Left colon (tissue), 2 donors: ENCODE results near the gene ANKRD28. TPM values are rescaled to one million over a fixed set of nuclear protein-coding genes. Genes with fewer than 3 reads are reported as not detected.
"Not testable (repeated sequence)": the region's sequence is repeated elsewhere in the genome, so short reads cannot be mapped to it uniquely, and the experiment has no call there.

Source experiments
- ATAC-seq: fragments of 200-7000 bp; cut with Tn5 transposase; one replicate; pipeline ENCODE4 v1.9.1; 2020; ENCODE audit warnings: mild to moderate bottlenecking, moderate library complexity
- DNase-seq, 2 donors: peaks; one replicate each; pipeline ENCODE4 v3.0.0-alpha.2; 2020
- intact Hi-C, 2 donors: fragments of 100-400 bp; cut with DNase I in 1 of 2; cut with micrococcal nuclease in 1 of 2; formaldehyde crosslinking; loops; one replicate each; pipeline versions ENCODE4 v1.11.2 to v1.14.0; 2022; cut with DNase I, micrococcal nuclease
- total RNA-seq, 2 donors: library from RNA; stranded (reverse); fragmentation: NEBNext Ultra II Directional; extraction: Animal tissue kit (Norgen Biotek cat#: 25700); gene quantifications; one replicate each; pipeline ENCODE4 v1.2.1, GENCODE V29; 2021
- donor health status: DM: no; HTN: no; CAD: no.
- donor health status: DM: yes; HTN: yes; CAD: no.

The ANKRD28 gene
- total RNA-seq, 2 donors from 2014 or later, result 47.0 to 49.8 TPM

DNA sequence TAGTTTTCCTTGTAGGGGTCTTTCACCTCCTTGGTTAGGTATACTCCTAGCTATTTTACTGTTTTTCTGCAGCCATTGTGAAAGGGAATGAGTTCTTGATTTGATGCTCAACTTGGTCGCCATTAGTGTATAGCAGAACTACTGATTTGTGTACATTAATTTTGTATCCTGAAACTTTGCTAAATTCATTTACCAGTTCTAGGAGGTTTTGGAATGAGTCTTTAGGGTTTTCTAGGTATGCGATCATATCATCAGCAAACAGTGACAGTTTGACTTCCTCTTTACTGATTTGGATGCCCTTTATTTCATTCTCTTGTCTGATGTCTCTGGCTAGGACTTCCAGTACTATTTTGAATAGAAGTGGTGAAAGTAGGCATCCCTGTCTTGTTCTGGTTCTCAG lies 51.9 kb downstream of the ANKRD28 start:
- DNase-seq, ATAC-seq, intact Hi-C loops: not testable (repeated sequence)

DNA sequence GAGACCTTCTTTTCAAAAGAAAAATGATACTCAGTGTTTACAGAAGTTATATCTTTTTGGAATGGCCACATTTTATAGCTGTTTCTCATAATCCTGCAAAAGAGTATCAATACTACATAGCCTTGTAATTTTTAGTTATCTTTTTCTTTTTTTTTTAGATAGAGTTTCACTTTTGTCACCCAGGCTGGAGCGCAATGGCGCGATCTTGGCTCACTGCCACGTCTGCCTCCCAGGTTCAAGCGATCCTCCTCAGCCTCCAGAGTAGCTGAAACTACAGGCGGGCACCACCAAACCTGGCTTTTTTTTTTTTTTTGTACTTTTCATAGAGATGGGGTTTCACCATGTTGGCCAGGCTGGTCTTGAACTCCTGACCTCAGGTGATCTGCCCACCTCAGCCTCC lies 53.6 kb downstream of the ANKRD28 start:
- intact Hi-C loops, result no loop called here
- no peak for ATAC-seq
- no peak for DNase-seq

DNA sequence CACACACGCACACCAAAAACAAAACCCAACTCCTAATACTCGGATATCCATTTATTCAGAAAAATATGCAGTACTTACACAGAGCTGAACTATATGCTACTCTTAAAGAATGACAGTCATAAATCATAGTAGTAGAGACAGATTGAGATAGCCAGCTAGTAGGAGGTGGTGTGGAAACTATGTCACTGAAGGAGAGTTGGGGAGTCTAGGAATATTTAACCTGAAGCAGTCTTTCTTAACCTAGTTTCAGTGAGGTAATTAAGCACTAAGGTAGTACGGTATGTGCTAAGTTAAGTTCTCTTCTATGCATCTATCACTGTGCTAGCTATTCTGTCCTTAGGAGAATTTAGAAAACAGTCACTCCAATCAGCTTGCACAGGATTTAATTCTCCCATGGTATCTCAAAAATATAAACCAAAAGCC lies 54.2 kb downstream of the ANKRD28 start:
- no peak for DNase-seq
- ATAC-seq, result no peak
- intact Hi-C loops, result no loop called here

DNA sequence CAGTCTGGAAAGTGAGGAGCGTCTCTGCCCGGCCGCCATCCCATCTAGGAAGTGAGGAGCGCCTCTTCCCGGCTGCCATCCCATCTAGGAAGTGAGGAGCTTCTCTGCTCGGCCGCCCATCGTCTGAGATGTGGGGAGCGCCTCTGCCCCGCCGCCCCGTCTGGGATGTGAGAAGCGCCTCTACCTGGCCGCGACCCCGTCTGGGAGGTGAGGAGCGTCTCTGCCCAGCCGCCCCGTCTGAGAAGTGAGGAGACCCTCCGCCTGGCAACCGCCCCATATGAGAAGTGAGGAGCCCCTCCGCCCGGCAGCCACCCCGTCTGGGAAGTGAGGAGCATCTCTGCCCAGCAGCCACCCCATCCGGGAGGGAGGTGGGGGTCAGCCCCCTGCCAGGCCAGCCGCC lies 55.5 kb downstream of the ANKRD28 start:
- intact Hi-C loops, DNase-seq, ATAC-seq: not testable (repeated sequence)

DNA sequence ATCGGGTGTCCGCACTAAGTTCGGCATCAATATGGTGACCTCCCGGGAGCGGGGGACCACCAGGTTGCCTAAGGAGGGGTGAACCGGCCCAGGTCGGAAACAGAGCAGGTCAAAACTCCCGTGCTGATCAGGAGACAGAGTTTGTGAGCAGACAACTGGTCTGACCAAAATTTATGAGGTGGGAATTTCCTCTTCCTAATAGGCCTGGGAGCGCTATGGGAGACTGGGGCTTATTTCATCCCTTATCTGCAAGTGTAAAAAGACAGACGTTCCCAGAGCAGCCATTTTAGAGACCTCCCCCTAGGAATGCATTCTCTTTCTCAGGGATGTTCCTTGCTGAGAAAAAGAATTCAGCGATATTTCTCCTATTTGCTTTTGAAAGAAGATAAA lies 59.2 kb downstream of the ANKRD28 start:
- DNase-seq, ATAC-seq, intact Hi-C loops: not testable (repeated sequence)

DNA sequence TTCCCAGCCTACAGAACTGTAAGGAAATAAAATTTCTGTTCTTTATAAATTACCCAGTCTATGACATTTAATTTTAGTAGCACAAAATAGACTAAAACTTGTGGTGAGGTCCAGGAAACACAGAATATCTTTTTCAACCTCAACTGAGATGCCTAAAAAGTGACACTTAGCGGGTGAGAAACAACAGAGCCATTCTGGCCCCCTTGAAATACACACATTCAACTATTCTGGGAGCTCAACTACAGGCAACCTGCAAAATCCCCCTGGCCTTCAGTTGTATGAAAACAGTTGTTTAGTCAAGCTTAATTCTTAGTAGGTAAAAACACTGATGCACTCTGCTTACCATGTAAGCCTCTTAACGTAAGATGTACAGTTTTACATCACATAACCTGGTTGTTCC lies 66.8 kb downstream of the ANKRD28 start:
- DNase-seq (no peak), ATAC-seq (no peak)
- intact Hi-C loops, result no loop called here

DNA sequence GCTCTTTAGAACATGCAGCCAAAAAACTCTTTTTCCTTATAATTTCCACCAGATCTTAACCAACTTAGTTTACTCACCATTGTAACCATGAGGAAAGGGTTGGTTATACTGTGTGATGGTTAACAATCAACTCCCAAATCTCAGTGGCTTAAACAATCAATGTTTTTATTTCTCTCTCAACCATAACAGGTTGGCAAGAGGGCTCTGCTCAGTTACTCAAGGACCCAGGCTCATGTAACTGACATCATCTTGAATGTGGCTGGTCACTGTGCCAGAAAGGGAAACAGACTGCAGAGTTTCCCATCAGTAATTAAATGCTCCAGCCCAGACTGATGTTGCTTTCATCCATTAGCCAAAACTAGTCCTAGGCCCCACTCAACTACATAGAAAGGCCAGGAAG lies 69.0 kb downstream of the ANKRD28 start:
- intact Hi-C loops, result no loop called here
- ATAC-seq (no peak), DNase-seq (no peak)

DNA sequence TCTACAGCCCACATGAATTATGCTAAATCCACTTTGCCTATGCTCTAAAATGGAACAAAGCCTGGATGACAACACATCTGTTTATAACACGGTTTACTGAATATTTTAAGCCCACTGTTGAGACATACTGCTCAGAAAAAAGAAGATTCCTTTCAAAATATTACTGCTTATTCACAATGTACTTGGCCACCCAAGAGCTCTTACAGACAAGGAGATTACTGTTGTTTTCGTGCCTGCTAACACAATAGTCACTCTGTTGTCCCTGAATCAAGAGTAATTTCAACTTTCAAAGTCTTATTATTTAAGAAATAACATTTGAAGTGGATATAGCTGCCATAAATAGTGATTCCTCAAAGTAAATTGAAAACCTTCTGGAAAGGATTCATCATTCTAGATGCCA lies 70.9 kb downstream of the ANKRD28 start:
- ATAC-seq (no peak), DNase-seq (no peak)
- intact Hi-C loops, result no loop called here

DNA sequence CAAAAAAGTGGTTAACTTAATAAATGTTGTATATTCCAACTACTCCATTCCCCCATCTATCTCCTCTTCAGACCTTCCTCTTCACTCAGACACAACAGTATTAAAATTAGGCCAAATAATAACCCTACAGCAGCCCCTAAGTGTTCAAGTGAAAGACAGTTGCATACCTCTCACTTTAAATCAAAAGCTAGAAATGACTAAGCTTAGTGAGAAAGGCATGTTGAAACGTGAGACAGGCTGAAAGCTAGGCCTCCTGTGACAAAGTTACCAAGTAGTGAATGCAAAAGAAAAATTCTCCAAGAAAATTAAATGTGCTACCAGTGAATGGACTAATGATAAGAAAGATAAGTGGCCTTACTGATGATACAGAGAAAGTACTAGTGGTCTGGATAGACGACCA lies 71.7 kb downstream of the ANKRD28 start:
- DNase-seq (no peak), ATAC-seq (no peak)
- intact Hi-C loops, result no loop called here

DNA sequence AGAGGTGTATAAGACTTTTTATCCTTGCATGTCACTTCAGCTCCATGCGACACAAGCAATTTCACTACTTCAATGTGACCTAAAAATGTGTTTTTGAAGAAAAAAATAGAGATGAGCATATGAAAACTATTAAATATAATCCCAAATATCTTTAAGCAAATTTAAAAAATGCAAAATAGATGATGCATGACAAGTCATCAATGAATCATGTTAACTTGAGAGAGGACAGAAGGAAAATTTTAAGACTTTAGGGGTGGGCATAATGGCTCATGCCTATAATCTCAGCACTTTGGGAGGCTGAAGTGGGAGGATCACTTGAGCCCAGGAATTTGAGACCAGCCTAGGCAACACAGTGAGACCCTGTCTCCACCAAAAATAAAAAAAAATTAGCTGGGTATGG lies 73.3 kb downstream of the ANKRD28 start:
- intact Hi-C loops, result no loop called here
- no peak for ATAC-seq

DNA sequence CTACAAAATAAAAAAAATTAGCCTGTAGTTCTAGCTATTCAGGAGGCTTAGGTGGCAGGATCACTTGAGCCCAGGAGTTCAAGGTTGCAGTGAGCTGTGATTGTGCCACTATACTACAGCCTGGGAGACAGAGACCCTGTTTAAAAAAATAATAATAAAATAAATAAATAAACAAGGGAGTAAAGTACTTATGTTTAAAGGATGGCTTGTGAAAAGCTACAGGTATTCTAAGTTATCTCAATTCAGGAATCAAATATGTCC lies 74.2 kb downstream of the ANKRD28 start:
- ATAC-seq (no peak), DNase-seq (no peak)
- intact Hi-C loops, result no loop called here

More for the DNA sequence above, 73.3 kb downstream of the ANKRD28 start:
- no peak for DNase-seq

DNA sequence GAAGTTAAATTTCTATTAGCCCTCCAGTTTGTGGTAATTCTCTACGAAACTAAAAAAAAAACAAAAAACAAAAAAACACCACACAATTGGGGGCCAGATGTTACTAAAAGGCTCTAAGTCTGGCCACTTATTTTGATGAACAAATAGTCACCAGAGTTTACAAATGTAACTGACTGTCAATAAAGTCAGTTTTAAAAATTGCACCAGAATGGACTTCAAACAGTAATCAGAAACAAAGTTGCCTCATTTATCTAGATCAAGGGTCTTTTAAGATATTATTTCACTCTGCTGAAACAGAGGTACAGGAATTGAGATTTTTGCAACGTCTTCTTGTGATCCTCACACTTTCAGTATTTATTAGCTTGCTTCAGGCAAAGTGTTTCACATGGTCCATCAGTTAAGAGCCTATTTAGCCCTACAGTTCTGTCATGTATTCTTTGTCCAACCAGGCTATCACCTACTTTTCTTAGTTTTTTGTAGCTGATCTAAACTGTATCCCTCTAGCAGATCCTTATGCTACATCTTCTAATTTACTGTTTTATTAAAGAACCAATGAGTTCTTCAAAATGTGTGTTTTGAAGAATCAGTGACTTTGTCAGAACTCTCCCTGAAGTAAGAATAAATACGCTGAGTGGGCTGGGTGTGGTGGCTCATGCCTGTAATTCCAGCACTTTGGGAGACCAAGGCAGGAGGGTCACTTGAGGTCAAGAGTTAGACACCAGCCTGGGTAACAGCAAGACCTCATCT lies 74.7 kb downstream of the ANKRD28 start:
- intact Hi-C loops, result no loop called here
- DNase-seq (no peak), ATAC-seq (no peak)

DNA sequence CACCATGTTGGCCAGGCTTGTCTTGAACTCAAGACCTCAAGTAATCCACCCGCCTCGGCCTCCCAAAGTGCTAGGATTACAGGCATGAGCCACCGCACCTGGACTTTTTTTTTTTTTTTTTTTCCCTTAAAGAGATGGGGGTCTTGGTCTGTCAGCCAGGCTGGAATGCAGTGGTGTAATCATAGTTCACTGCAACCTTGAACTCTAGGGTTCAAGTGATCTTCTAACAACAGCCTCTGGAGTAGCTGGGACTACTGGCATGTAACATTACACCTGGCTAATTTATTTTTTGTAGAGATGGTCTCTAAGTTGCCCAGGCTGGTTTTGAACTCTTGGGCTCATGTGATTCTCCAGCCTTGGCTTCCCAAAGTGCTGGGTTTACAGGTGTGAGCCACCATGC lies 81.6 kb downstream of the ANKRD28 start:
- ATAC-seq, result no peak
- intact Hi-C loops, result no loop called here
- no peak for DNase-seq

DNA sequence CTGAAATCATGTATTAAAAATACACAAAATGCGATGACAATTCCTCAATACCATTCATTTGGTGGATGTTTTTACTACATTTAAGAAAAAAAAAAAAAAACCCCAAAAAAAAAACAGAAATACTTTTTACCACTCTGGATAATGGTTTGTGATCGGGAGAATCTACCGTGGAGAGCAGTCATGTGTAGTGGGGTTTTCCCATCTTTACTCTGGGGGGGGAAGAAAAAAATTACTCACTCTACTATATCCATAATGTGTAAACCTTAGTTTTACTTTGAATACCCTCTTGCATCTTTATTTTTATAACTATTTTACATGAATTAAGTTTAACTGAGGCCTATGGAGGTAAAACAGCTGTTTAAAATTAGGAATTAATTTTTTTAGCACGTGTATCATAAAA lies 83.3 kb downstream of the ANKRD28 start:
- intact Hi-C loops, result no loop called here
- no peak for DNase-seq
- ATAC-seq, result no peak

DNA sequence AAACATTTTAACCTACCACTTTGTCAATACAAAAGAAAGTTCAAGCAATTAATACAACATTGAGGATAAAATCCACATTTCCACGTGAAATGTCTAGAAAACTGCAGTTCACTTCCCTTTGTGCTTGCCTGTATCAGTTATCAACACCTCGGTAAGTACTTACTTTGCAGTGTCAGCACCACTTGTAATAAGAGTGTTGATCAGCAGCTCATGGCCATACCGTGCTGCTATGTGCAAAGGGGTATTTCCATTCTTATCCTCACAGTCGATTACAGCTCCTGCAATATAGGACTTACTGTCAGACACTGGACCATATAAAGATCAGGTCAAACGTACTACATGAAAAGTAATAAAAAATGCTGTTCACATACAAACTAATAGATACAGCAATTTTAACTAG lies 84.4 kb downstream of the ANKRD28 start:
- intact Hi-C loops, result no loop called here
- ATAC-seq (no peak), DNase-seq (no peak)

DNA sequence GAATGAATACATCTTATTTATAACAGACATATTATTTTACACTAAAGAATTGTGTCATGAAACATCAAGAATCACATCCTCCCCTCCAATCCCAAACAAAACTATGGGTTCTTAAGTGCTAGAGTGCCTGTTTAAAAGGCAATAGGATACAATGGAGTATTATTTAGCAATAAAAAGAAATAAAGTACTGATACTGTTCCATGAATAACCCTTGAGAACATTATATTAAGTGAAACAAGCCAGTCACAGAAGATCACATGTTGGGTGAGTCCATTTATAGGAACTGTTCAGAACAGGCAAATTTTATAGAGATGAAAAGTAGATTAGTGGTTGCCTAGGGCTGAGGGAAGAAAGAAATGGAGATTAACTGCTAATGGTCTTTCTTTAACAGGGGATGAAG lies 86.5 kb downstream of the ANKRD28 start:
- intact Hi-C loops, result no loop called here
- no peak for ATAC-seq
- no peak for DNase-seq

DNA sequence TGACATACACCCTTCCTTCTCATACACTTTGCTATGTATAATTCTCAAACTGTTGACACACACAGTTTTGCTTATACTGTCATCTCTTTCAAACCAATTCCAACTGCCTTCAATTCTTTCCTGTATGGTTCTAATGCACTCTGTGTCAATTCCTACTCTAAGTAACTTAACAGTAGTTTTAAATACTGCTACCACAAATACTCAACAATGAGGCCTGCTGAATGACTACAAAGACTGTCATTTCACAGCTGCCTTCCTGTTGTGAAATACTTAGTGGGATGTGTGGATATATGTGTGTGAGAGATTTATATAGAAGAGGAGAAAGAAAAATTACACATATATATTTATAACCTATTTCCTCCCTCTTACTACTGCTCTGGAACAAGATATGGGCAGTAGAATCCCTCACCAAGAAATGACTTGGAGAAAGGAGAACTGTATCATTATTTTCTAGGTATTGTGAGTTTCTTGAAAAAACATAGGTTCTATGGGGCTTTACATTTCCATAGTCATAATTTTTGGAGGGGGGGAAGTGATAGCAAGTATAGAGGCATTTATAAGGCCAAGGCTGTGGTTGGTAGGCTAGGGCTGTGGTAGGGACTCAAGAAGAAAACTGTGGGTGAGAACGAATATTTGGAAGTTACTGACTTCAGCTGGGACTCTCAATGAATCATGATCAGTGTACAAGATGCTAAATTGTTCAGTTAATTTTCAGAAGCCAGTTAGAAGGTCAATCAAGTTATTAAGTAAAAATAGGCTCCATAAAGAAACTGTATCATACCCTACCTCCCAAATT lies 88.7 kb downstream of the ANKRD28 start:
- DNase-seq (no peak), ATAC-seq (no peak)
- intact Hi-C loops, result no loop called here

DNA sequence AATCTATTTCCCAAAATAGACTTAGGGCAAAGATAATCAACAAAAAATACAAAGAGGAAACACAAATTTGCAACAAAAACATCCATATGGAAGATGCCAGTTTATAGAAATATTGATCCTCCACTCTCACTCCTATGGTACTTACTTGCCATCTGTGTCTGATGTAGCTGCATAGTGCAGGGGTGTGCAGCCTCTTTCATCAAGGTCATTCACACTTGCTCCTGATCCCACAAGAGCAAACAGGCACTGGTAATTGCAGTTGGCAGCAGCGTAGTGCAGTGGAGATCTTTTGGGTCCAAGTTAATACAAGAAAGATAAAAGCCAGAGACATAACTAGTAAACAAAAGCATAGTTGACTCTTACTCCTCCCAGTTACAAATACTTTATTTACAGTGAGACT lies 90.0 kb downstream of the ANKRD28 start:
- intact Hi-C loops, result no loop called here
- DNase-seq (no peak), ATAC-seq (no peak)

DNA sequence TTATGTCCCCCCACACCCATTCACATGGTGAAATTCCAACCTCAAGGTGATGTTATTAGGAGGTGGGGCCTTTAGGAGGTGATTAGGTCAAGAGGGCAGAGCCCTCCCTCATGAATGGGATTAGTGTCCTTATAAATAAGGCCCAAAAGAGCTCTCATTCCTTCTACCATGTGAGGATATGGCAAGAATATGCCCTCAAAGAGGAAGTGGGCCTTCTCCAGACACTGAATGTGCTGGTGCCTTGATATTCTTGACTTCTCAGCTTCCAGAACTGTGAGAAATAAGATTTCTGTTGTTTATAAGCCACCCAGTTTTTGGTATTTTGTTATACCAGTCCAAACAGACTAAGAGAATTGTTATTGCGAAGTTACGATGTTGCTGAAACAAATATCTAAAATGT lies 94.4 kb downstream of the ANKRD28 start:
- no peak for DNase-seq
- no peak for ATAC-seq

DNA sequence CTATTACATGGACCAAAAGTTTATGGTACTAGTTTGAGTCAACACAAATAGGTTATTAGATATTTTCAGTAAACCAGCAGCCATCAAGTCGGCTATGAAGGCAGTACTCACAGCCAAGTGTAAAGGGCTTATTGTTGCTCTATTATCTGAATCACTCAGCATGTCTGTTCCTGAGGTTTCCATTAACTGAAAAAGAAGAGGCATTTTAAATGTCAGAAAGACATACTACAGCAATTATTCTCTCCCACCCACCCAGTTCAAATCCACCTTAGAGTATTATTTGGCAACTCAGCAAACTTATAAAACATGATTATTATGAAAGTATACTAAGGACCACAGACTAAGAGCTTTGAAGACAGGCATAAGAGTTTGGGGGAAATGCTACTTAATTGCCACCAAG lies 103.2 kb downstream of the ANKRD28 start:
- ATAC-seq (no peak), DNase-seq (no peak)
- intact Hi-C loops, result no loop called here

More for the DNA sequence above, 94.4 kb downstream of the ANKRD28 start:
- intact Hi-C loops, result no loop called here

DNA sequence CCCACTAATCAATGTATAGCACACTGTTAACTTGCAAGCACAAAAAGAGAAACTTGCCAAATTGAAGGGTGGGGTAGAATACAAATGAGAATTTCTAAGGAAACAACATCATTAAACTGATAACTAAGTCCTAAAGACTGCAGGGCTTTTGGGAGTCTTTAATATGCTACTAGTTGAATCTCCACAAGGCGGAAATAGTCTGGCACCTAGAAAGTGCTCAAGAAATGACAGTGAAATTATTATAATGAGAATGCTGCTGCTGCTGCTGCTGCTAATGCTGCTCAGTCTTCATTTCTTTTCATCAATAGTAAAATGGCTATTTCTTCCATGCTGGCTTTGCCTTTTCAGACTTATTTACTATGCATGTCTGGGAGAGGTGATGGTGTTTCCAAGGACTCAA lies 104.4 kb downstream of the ANKRD28 start:
- intact Hi-C loops, result no loop called here
- ATAC-seq (no peak), DNase-seq (no peak)
